Thyroid gland (tissue), 4 donors: ENCODE results near the gene THOC7. TPM values are rescaled to one million over a fixed set of nuclear protein-coding genes. Genes with fewer than 3 reads are reported as not detected.

ENCODE experiments used
- DNase-seq, 2 donors: peaks; one replicate each; pipeline ENCODE4 v3.0.0-alpha.2; 2019
- H3K27ac ChIP-seq, 3 donors: fragments of 200-600 bp; sonication (generic); 1 replicate in 2 of 3; 2 replicates in 1 of 3; pipeline ENCODE4 v1.5.1; 2016 to 2019; ENCODE audit warnings: mild to moderate bottlenecking in 1 of 3, moderate library complexity in 1 of 3
- H3K27me3 ChIP-seq: fragments of 200-600 bp; sonication (generic); one replicate; pipeline ENCODE4 v1.5.1; 2019
- H3K36me3 ChIP-seq, 2 donors: fragments of 200-600 bp; sonication (generic); one replicate each; pipeline ENCODE4 v1.5.1; 2016 to 2019
- H3K4me1 ChIP-seq, 2 donors: fragments of 200-600 bp; sonication (generic); one replicate each; pipeline ENCODE4 v1.5.1; 2017 to 2019
- H3K4me3 ChIP-seq, 3 donors: fragments of 200-600 bp; sonication (generic); replicated peaks in 1 of 3; 1 replicate in 2 of 3; 2 replicates in 1 of 3; pipeline ENCODE4 v1.5.1; 2016; ENCODE audit warnings: mild to moderate bottlenecking in 1 of 3
- H3K9me3 ChIP-seq: fragments of 200-600 bp; sonication (generic); one replicate; pipeline ENCODE4 v1.5.1; 2017
- CTCF ChIP-seq, 6 experiments: fragments of 200-600 bp in 3 of 6; fragments of 450-650 bp in 3 of 6; sonication (generic) in 3 of 6; IDR thresholded peaks; one replicate each; pipeline ENCODE4 v1.5.1; 2016 to 2019; ENCODE audit warnings: antibody characterized with exemption in 6 of 6, mild to moderate bottlenecking in 2 of 6, inconsistent platforms in 1 of 6, moderate library complexity in 1 of 6
- POLR2A ChIP-seq, 2 donors: fragments of 450-650 bp; IDR thresholded peaks; one replicate each; pipeline ENCODE4 v1.6.1; 2017; ENCODE audit warnings: antibody characterized with exemption in 2 of 2, mild to moderate bottlenecking in 2 of 2, moderate library complexity in 1 of 2
- WGBS, 2 donors: methylation state at CpG; one replicate each; pipeline ENCODE4 v1.1.5; 2017; 5-methylcytosine and 5-hydroxymethylcytosine counted together
- intact Hi-C: fragments of 100-400 bp; cut with DNase I; formaldehyde crosslinking; loops from one replicate; pipeline ENCODE4 v1.15.1; 2023
- total RNA-seq, 4 donors: library from RNA; depleted of rRNA; stranded (reverse); fragments of >200 nt; gene quantifications; one replicate each; pipeline ENCODE4 v1.2.3, GENCODE V29; 2016

The THOC7 gene
- total RNA-seq, 4 donors from 2014 or later = 39.7 to 80.9 (median 43.1) TPM

DNA sequence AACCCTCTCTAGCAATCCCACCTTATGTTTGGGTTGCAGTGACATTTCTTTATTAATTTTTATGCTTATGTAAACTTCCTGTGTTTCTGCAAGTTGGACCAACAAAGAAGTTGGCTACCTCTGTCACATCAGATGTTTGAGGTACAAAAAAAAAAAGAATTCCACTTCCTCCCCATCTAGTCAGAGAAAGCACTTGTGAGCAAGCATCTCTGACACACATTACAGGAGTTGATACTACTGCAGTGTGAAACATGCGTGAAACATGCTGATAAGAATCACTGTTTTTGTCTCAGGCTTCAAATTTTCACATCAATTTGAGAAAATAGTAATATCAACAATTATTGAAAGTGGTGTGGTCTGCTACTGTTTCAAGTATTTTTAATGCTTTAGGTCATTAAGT is 47.3 kb upstream of the THOC7 start:
- no peak for TF ChIP-seq CTCF (IDR thresholded peaks at IDR 0.05)
- DNase-seq = no peak
- Histone ChIP-seq H3K4me1 (peaks cover 20 to 26% of the 10 kb centered on the region in 2 donors), H3K27me3 (no peaks in the 10 kb centered on the region), H3K4me3 (no peak overlapping the region), H3K27ac (peak overlapping the region in 2 of 3 donors; percentile 86 to 99), H3K36me3 (peaks cover 0 to under 1% of the 10 kb centered on the region in 2 donors), H3K9me3 (no peaks in the 10 kb centered on the region)
- 67 to 73% methylated on average over 1 of the region's 1 CpG for WGBS, 2 donors
- intact Hi-C loops = loop anchor here (10.0 kb wide), 1 partner anchor 46 kb away; the partner anchor contains the start of genes ATXN7 and THOC7

GRCh38 chr3:63910001-63910400 is 46.4 kb upstream of the THOC7 start:
- no peak overlapping the region for H3K4me3 ChIP-seq
- H3K27ac ChIP-seq = no peak overlapping the region
- TF ChIP-seq CTCF (IDR thresholded peaks at IDR 0.05) = no peak
- no peak for TF ChIP-seq POLR2A (IDR thresholded peaks at IDR 0.05)
- 95 to 96% methylated on average over 4 of the region's 4 CpGs for WGBS, 2 donors
- intact Hi-C loops = loop anchor here (10.0 kb wide), 1 partner anchor 45 kb away; the partner anchor contains the start of genes ATXN7 and THOC7
- no peak for DNase-seq
- no peaks in the 10 kb centered on the region for H3K27me3 ChIP-seq
- H3K4me1 ChIP-seq = peaks cover 20 to 25% of the 10 kb centered on the region in 2 donors
- no peaks in the 10 kb centered on the region for H3K36me3 ChIP-seq
- no peaks in the 10 kb centered on the region for H3K9me3 ChIP-seq

DNA sequence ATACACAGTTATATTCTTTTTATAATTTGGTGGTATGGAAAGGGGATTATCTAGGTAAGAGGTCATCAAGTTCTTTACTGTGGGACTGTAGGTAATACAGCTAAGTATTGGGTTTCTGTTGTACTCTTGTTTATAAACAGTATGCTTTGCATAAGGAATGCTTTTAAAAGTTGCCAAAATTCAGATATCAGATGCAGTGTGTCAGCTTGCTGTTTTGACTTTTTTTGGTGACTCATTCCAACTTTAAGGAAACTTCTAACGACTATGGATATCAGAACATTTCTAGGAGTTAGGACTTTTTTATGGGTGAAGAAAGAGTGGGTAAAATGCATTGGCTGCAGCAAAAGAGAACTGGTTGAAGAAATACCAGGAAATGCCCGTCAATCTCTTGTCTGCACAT is 45.8 kb upstream of the THOC7 start:
- Histone ChIP-seq H3K4me3 (no peak overlapping the region), H3K4me1 (peaks cover 15 to 19% of the 10 kb centered on the region in 2 donors), H3K9me3 (no peaks in the 10 kb centered on the region), H3K27me3 (no peaks in the 10 kb centered on the region), H3K27ac (no peak overlapping the region), H3K36me3 (no peaks in the 10 kb centered on the region)
- intact Hi-C loops = no loop called here
- 89 to 90% methylated on average over 2 of the region's 2 CpGs for WGBS, 2 donors
- DNase-seq = no peak
- TF ChIP-seq POLR2A (IDR thresholded peaks at IDR 0.05) (no peak), CTCF (IDR thresholded peaks at IDR 0.05) (no peak)

GRCh38 chr3:63908776-63909175 is 45.2 kb upstream of the THOC7 start:
- H3K4me1 ChIP-seq = peaks cover 9 to 14% of the 10 kb centered on the region in 2 donors
- intact Hi-C loops = no loop called here
- DNase-seq = no peak
- no peaks in the 10 kb centered on the region for H3K36me3 ChIP-seq
- no peaks in the 10 kb centered on the region for H3K9me3 ChIP-seq
- TF ChIP-seq CTCF (IDR thresholded peaks at IDR 0.05) = no peak
- TF ChIP-seq POLR2A (IDR thresholded peaks at IDR 0.05) = no peak
- H3K27ac ChIP-seq = no peak overlapping the region
- 82 to 83% methylated on average over 1 of the region's 1 CpG for WGBS, 2 donors
- no peak overlapping the region for H3K4me3 ChIP-seq
- H3K27me3 ChIP-seq = no peaks in the 10 kb centered on the region

DNA sequence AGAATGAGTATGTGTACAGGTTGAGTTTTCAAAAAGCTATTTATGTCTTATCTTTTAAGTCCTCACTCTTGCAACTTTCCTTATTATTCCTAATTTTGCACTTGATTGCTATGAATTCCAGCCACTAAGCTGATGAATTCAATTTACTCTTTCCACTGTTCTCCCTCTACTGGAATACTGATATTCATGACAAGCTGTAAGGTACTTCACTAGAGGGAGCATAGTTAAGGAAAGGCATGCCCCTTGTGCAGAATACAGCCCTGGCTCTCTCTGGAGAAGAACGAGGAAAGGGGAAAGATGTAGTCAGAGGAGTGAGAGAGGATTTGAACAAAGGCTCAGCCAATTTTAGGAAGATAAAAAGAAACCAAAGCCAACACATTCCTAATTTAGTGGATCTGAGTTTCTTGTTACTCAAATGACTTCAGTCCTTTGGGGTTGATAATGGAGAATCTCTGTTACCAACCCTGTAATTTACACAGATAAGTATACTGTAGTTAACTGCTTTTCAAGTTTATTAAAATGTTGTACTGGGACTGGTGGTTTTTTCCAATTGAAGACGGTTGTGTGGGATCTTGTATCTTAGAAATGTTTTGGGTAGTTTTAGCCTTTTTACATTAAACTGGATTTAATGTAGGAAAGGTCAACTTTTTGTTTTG is 44.6 kb upstream of the THOC7 start:
- peak in 1 of 6 experiments; percentile 9 for TF ChIP-seq CTCF (IDR thresholded peaks at IDR 0.05)
- TF ChIP-seq POLR2A (IDR thresholded peaks at IDR 0.05) = no peak
- Histone ChIP-seq H3K27ac (no peak overlapping the region), H3K9me3 (no peaks in the 10 kb centered on the region), H3K4me3 (no peak overlapping the region), H3K27me3 (no peaks in the 10 kb centered on the region), H3K4me1 (peaks cover 3 to 8% of the 10 kb centered on the region in 2 donors), H3K36me3 (no peaks in the 10 kb centered on the region)
- intact Hi-C loops = no loop called here
- DNase-seq = no peak
- WGBS, 2 donors = 72 to 74% methylated on average over 2 of the region's 2 CpGs
